CD4-positive, alpha-beta T cell (primary cell): Measurements from ENCODE around the gene VWA3B. TPM values are rescaled to one million over a fixed set of nuclear protein-coding genes. Genes with fewer than 3 reads are reported as not detected.

Experiments
- ATAC-seq: fragments of 200-7000 bp; cut with Tn5 transposase; one replicate; pipeline ENCODE4 v1.10.0; 2022; ENCODE audit warnings: mild to moderate bottlenecking; ENCODE audit not compliant: poor library complexity
- CTCF ChIA-PET: fragments of 350-600 bp; sonication (Branson Sonifier 250); formaldehyde crosslinking; loops from one replicate; lab custom pipeline; 2021; ENCODE audit warnings: antibody characterized with exemption, inconsistent platforms; lab: Charles Lee
- POLR2A ChIA-PET: fragments of 350-600 bp; sonication (Branson Sonifier 250); formaldehyde crosslinking; loops from one replicate; lab custom pipeline; 2021; ENCODE audit warnings: antibody characterized with exemption, inconsistent platforms; lab: Charles Lee
- DNase-seq, 14 experiments: peaks; one replicate each; pipeline ENCODE4 v3.0.0-alpha.2; 2013 to 2020; ENCODE audit warnings: mixed read lengths in 2 of 14
- H3K27ac ChIP-seq, 2 donors: one replicate each; pipeline versions ENCODE4 v1.5.1 to v1.7.0; 2013; ENCODE audit warnings: low read length in 2 of 2, low read depth in 1 of 2, mild to moderate bottlenecking in 1 of 2
- H3K27me3 ChIP-seq, 2 experiments: 1 replicate in 1 of 2; 2 replicates in 1 of 2; pipeline versions ENCODE4 v1.6.1 to v1.7.0; 2013; ENCODE audit warnings: low read length in 2 of 2, control low read depth in 1 of 2, mild to moderate bottlenecking in 1 of 2, moderate library complexity in 1 of 2; ENCODE audit not compliant: insufficient read depth in 2 of 2, control insufficient read depth in 1 of 2
- H3K36me3 ChIP-seq: one replicate; pipeline ENCODE4 v1.6.1; 2013; ENCODE audit warnings: low read length, control low read depth; ENCODE audit not compliant: insufficient read depth
- H3K4me1 ChIP-seq: one replicate; pipeline ENCODE4 v1.6.1; 2013; ENCODE audit warnings: low read length, control low read depth; ENCODE audit not compliant: insufficient read depth
- H3K4me3 ChIP-seq: one replicate; pipeline ENCODE4 v1.5.1; 2013; ENCODE audit warnings: mild to moderate bottlenecking, low read length, moderate library complexity
- H3K9me3 ChIP-seq, 2 experiments: 1 replicate in 1 of 2; 2 replicates in 1 of 2; pipeline versions ENCODE4 v1.6.1 to v1.7.0; 2013; ENCODE audit warnings: low read length in 2 of 2, mild to moderate bottlenecking in 2 of 2, control low read depth in 1 of 2, moderate library complexity in 1 of 2; ENCODE audit not compliant: control insufficient read depth in 1 of 2, insufficient read depth in 1 of 2
- H3K27ac Mint-ChIP-seq: one replicate; pipeline ENCODE4 v1.8.0; 2020; ENCODE audit warnings: mixed read lengths
- H3K27me3 Mint-ChIP-seq: one replicate; pipeline ENCODE4 v1.8.0; 2021; ENCODE audit warnings: mixed read lengths
- H3K36me3 Mint-ChIP-seq: one replicate; pipeline ENCODE4 v1.8.0; 2021; ENCODE audit warnings: low read depth, mixed read lengths
- H3K4me1 Mint-ChIP-seq: one replicate; pipeline ENCODE4 v1.8.0; 2021; ENCODE audit warnings: low read depth, mixed read lengths
- H3K4me3 Mint-ChIP-seq: one replicate; pipeline ENCODE4 v1.8.0; 2020; ENCODE audit warnings: mild to moderate bottlenecking, mixed read lengths
- H3K9me3 Mint-ChIP-seq: one replicate; pipeline ENCODE4 v1.8.0; 2020; ENCODE audit warnings: mixed read lengths
- CTCF ChIP-seq: fragments of 200-600 bp; IDR thresholded peaks from one replicate; pipeline ENCODE4 v1.8.0; 2022; ENCODE audit warnings: antibody characterized with exemption, mild to moderate bottlenecking
- intact Hi-C, 2 experiments: fragments of 100-400 bp; cut with DNase I in 1 of 2; cut with micrococcal nuclease in 1 of 2; formaldehyde crosslinking; loops; one replicate each; pipeline versions ENCODE4 v1.15.1 to v1.9.0; 2023 to 2025; cut with DNase I, micrococcal nuclease
- total RNA-seq, 174 experiments: library from RNA in 2 of 174; stranded (reverse) in 2 of 174; gene quantifications; one replicate each; pipeline ENCODE4 v1.2.3 and lab custom pipeline; 2021 to 2026

VWA3B gene
- total RNA-seq, 2 experiments from 2014 or later = not detected

- no peaks in the 10 kb centered on the region for H3K36me3 ChIP-seq
- CTCF ChIA-PET = no interaction called here
- Mint-ChIP-seq H3K4me3 (no peak overlapping the region), H3K27ac (no peak overlapping the region), H3K4me1 (no peaks in the 10 kb centered on the region), H3K36me3 (no peaks in the 10 kb centered on the region), H3K27me3 (peaks cover 48% of the 10 kb centered on the region), H3K9me3 (peaks cover 7% of the 10 kb centered on the region)
- ATAC-seq = no peak
- DNase-seq = no peak
- H3K27ac ChIP-seq = no peak overlapping the region
- POLR2A ChIA-PET = no interaction called here
- H3K4me3 ChIP-seq = no peak overlapping the region
- TF ChIP-seq CTCF = no peak
- H3K9me3 ChIP-seq = peaks cover 0 to 1% of the 10 kb centered on the region in 2 experiments
- intact Hi-C loops = no loop called here
- H3K27me3 ChIP-seq = peaks cover 7 to 8% of the 10 kb centered on the region in 2 experiments
- no peaks in the 10 kb centered on the region for H3K4me1 ChIP-seq
Observed at GRCh38 chr2:98118161-98118560, 31.2 kb downstream of the VWA3B start.

GRCh38 chr2:98118852-98119251 is 31.9 kb downstream of the VWA3B start:
- no peak overlapping the region for H3K4me3 Mint-ChIP-seq
- ChIA-PET CTCF (no interaction called here), POLR2A (no interaction called here)
- no peaks in the 10 kb centered on the region for H3K9me3 ChIP-seq
- intact Hi-C loops = no loop called here
- H3K4me3 ChIP-seq = no peak overlapping the region
- H3K9me3 Mint-ChIP-seq = peaks cover 2% of the 10 kb centered on the region
- H3K27ac Mint-ChIP-seq = no peak overlapping the region
- ATAC-seq = no peak
- H3K4me1 ChIP-seq = no peaks in the 10 kb centered on the region
- H3K27me3 Mint-ChIP-seq = peaks cover 43% of the 10 kb centered on the region
- no peaks in the 10 kb centered on the region for H3K36me3 Mint-ChIP-seq
- no peaks in the 10 kb centered on the region for H3K4me1 Mint-ChIP-seq
- H3K27me3 ChIP-seq = peaks cover 6 to 7% of the 10 kb centered on the region in 2 experiments
- no peak for DNase-seq
- TF ChIP-seq CTCF = no peak
- H3K36me3 ChIP-seq = no peaks in the 10 kb centered on the region
- no peak overlapping the region for H3K27ac ChIP-seq

- Mint-ChIP-seq H3K27me3 (peaks cover 23% of the 10 kb centered on the region), H3K27ac (no peak overlapping the region), H3K36me3 (no peaks in the 10 kb centered on the region), H3K9me3 (no peaks in the 10 kb centered on the region), H3K4me1 (no peaks in the 10 kb centered on the region), H3K4me3 (no peak overlapping the region)
- H3K27ac ChIP-seq = no peak overlapping the region
- no peaks in the 10 kb centered on the region for H3K36me3 ChIP-seq
- no peak overlapping the region for H3K4me3 ChIP-seq
- no peaks in the 10 kb centered on the region for H3K4me1 ChIP-seq
- intact Hi-C loops = no loop called here
- CTCF ChIA-PET = no interaction called here
- H3K27me3 ChIP-seq = peaks cover 0 to 7% of the 10 kb centered on the region in 2 experiments
- POLR2A ChIA-PET = no interaction called here
- no peaks in the 10 kb centered on the region for H3K9me3 ChIP-seq
- no peak for ATAC-seq
- no peak for TF ChIP-seq CTCF
- DNase-seq = no peak
Observed at GRCh38 chr2:98121149-98121548, 34.2 kb downstream of the VWA3B start.
